HG02798 (cell line): ENCODE results near the gene TRIL.

Experiments used
- ATAC-seq: cut with Tn5 transposase; IDR thresholded peaks from one replicate; pipeline ENCODE4 v1.9.1; 2021; ENCODE audit warnings: mild to moderate bottlenecking; ENCODE audit not compliant: unreplicated experiment, poor library complexity

The TRIL gene

DNA sequence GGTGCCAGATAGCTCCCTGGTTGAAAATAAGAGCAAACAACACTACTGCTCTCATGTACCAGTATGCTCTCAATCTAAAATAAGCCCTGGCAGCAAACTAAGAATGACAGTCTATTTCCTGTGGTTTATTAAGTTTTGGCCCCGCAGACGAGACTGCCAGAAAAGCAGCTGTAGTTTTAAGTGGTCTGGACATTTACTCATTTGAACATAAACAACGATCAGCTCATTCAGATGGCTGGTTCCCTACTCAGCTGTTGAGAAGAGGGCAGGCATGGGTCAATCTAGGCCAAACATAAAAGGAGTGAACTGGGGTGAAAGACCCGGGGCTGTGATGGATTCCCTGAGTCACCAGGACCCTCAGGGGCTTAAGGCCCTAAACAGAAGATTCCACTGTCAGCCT lies 4.5 kb downstream of the TRIL start:
- ATAC-seq: no peak

DNA sequence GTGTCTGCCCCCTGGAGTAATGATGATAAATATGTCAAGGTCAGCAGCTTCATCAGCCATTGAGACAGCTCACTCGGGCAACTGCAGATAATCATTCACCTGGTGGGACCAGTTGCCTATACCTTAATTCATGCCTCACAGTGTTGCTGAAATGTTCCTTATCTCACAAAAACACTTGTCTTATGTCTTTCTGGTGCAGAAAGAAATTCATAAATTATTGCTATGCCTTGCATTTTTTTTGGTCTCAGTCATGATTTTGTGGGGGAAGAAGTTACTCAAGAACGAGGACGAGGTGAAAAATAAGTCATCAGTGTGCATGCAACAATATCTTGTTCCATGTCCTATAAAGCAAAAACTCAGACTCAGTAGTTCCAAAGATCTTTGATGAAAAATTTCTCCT lies 16.0 kb downstream of the TRIL start:
- ATAC-seq: no peak

DNA sequence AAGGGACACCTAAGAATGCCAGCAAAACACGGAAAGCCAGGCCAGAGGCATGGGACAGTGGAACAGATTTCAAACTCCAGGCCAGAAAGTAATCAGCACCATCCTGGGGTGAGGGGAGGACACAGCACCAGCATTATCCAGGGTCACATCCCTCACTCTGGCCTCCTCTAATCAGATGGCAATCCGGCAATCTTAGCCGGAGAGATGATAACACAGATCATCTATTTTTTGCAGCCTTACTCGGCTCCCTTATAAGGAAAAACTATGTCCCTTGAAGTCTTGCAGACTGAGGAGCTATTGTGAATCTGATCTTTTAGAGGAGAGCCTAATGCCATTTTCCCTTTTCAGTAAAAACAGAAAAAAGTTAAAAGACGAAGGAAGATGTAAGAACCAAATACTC lies 16.5 kb downstream of the TRIL start:
- ATAC-seq: no peak

DNA sequence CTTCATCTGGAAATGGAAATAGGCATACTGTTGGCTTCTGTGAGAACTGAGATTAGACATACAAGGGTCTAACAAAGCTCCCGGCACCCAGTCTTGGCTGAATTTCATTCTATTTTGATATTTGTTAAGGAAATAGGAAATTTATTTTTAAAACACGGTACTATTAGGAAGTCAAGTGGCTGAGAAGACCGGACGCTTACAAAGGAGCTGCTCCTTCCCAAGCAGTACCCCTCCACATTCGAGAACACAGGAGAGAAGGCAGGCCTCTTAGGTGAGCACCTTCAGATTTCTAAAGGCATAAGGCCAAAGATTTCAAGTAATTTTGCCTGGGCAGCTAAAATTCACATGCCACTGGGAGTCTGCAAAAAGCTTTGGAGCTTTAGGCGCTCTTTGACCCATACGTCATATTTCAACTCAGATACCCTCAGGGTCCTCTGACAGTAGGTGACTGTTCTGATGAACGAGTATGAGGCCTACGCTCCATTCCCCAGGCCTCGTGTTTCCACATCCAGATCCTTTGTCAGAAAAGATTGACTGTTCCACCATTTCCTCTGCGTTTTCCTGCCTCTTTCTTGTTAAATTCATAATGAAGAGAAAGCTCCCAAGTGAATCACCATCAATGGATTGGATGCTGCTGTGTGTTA lies 17.3 kb downstream of the TRIL start:
- ATAC-seq: no peak

DNA sequence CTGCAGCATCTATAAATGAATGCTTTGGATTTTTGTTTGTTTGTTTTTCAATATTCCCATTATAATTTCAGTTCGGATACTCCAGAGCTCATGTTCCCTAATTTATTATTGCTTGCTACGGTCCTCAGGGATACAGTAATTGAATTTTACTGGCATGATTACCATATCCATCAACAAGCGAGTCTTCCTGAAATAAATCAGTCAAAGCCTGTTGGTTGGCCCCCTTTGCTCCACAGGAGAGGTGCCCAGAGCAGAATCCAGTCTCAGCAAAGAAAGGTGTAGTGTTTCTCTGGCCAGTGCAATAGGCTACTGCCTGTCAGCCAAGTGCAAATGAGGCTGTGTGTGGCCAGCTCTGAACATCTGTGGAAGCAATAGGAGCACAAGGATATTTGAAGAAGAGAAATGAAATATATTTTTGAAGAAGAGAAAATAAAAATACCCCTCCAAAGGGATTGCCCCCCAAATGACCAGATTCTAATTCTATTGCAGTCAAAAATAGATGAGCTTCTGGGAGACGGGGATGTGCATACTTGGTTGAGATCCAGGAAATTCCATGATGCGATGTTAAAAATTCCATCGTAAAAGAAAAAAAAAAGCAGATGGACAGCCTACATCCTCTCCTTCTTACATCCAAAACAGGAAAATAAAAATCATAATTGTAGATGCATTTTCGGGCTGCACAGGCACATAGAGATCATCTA lies 18.1 kb downstream of the TRIL start:
- no peak for ATAC-seq

DNA sequence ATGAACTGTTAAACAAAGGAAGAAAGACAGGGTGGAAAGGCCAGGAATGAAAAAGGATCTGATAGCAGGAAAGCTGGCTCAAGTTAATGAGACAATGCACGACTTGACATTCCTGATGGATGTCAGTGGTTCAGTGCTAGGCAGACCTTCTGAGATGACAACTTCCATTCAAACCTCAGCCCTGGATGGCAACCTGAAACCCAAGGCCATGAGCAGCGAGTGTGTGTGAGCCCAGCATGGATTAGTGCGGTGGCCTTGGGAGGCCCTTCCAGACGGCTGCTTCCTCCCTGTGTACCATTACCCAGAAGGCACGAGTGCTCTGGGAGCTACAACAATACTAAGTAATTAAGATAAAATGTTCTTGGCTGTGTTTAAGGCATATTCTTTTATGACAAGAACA lies 18.8 kb downstream of the TRIL start:
- no peak for ATAC-seq

DNA sequence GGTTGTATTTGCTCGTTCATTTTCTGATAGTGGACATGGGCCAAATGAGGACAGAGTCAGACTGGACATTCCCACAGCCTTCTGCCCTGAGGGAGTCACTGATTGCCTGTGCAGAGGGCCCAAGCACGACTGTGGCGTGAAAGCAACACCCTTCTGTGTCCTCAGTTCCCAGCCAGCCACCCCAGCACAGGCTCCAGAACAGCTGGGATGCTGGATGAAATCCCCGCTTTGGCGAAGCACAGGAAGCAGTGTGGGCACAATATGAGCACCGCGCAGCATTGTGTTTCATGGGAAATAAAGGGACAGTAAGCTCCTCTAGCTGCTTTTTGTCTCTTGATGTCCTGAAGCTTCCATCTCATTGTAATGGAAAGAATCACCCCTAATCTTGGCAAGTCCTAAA lies 20.5 kb downstream of the TRIL start:
- ATAC-seq: no peak

DNA sequence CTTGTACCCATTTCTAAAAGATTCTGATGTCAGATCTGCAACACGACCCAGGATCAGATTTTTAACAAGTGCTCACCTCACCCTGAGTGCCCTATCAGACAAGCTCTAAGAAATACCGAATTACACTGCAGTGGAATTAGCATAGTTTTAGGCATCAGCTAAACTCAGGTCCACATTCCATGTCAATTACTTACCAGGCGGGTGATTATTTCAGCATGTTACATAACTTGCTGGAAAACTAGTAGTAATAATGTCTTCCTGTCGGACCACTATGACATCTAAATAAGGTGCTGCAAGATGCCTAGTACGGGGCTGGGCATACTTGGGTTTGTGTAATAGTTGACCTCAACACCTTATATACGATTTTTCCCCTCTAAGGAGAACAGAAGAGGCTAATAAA lies 21.0 kb downstream of the TRIL start:
- ATAC-seq: no peak

DNA sequence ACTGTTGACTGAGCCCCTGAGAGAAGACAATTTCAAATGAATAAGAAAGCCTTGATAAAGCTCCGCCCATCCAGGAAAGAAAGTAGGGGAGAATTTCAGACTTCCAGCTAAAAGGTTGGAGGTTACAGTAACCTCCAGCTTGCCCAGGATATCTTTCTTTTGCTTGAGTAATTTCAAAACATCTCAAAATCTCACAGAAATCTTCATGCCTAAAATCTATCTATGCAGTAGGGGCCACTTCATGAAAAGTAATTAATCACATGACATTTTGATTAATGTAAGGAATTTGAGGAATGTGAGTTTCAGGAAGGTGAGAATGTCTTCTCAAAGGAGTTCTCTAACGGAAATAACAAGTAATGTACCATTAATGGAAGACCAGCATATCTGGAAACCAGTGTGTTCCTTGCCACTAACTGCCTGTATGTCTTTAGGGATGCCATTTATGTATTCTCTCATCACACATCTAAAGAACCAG lies 24.2 kb downstream of the TRIL start:
- ATAC-seq: no peak

DNA sequence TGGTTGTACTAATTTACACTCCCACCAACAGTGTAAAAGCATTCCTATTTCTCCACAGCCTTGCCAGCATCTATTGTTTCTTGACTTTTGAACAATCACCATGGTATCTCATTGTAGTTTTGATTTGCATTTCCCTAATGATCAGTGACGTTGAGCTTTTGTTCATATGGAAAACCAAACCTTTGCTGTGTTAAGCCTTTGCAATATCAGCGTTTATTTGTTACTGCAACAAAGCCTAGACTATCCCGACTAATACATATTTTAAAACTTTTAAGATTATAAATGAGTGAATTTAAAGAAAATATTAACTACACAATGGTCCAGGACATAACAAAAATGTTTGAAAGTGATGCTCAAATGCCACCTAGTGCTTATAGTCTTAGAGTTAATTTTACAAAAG lies 26.6 kb downstream of the TRIL start:
- no peak for ATAC-seq

DNA sequence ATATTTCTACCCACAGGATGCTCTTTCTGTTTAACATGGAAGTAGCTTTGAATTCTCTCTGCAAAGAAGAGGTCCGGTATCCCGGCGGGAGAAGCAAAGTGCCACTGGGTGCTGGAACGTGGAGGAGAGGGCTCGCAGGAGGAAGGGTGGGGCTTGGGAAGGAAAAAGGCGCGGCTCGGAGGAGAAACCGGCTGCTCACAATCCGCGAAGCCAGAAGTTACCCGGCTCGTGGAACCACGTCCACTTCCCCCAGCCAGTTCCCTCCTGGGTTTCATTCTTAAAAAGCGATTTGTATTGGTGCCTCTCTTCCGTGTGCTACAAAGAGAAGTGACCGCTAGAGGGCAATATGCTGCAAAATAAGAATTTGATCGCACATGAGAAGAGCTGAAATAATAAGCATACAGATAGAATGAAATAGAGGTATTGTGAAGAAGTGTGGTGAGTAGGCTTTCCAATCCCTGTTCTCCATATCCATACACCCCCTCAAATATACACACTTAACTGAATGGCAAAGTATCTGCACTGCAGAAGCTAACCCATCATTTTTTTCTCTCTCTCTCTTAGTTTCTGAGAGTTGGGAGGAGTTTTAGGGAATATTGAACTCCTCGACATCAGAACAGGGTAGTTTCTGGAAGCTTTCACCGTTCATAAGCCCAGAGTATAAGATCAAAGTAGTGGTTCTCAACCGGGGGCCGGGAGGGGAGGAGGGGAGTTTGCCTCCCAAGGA lies 31.1 kb downstream of the TRIL start:
- ATAC-seq: peak; percentile 90

DNA sequence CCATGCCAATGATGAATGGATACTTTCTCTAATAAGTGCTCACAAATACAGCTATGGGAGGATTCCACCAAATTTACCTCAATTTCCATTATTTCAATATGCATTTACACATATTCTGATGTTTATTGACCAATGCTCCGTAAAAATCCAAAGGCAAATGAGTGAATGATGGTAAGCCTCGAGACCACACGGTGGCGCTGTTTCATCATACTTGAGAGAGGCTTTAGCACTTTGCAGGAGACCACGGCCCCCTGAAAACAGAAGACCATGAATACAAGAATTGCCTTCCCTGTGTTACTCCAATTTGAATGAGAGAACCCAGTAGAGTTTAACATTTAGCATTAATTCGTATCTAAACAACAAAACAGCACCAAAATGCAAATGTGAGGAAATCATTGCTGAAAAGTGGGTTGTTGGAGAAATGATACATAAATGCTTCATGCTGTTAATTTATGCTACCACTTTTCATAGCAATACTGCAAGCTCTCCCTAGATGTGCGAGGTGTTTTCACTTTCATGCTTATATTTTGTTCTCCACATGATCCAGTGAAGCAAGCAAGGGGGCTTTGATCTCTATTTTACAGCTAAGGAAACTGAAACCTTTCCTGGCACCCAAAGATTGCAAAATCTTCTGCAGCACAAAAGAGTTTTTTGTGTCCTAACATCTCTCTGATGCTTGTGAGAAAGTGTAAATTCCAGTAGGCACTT lies 35.4 kb downstream of the TRIL start:
- peak; percentile 54 for ATAC-seq

DNA sequence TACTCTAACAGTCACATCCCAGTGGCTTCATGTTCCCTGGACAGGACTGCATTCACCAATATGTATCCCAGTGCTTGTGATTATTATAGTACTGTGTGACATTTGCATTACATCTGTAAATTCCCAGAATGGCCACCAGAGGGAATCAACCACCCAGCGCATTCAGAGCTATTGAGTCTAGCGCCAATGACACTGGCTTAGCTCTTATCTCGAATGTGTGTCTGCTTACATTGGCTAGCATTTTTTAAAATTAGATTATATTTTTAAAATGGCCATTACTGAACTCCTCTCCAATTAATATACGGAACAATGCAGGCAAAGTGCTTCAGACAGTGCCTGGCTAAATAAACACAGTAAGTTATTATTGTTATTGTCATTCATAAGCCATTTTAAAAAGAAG lies 36.3 kb downstream of the TRIL start:
- peak; percentile 82 for ATAC-seq

DNA sequence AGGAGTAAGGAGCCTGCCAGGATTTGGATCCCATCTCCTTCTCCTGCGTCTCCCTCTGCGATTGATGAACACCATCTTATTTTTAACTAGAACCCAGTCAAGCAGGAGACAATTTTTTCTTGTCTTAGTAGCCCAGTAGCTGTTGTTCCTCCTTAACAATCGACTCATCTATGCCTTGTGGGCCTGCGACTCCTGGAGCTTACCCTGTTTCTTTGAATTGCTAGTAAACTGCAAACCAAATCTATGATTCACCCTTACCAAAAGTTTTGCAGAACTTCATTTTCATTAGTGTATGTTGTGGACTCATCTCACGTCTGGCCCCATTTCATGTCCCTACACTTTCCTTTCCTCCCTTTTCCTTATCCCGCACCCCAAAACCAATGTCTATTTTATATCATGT lies 37.7 kb downstream of the TRIL start:
- no peak for ATAC-seq

DNA sequence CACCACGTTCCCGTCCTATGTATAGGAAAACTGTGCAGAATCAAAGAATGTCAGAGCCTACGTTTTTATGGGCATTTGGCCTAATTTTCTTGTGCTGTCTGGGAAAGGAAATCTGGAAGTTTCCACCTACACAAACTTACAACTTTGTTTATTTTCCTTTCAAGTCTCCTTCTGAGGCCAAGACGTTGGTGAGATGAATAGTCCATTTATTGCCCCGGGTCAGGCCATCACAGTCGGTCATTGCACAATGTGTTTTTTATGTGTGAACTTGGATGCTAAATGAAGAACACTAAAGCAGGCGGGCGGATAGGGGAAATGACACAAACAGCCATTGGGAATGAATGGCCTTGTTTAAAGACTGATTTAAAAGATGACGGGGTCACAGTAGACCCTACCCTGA lies 38.6 kb downstream of the TRIL start:
- ATAC-seq: no peak

DNA sequence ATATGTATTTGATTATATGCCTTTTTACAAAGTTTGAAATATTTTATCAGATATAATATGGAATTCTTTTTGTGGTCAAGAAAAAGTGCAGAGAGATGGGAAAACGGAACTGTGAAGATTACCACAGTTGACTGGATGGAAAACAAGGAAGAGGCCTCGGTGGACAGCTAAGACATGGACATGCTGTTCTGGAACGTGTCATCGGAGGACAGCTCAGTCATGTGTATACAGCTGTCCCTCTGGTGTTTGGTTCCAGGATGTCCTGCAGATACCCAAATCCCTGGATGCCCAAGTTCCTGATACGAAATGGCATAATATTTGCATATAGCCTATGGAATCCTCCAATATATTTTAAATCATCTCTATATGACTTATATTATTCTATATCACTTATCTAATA lies 49.4 kb downstream of the TRIL start:
- no peak for ATAC-seq

DNA sequence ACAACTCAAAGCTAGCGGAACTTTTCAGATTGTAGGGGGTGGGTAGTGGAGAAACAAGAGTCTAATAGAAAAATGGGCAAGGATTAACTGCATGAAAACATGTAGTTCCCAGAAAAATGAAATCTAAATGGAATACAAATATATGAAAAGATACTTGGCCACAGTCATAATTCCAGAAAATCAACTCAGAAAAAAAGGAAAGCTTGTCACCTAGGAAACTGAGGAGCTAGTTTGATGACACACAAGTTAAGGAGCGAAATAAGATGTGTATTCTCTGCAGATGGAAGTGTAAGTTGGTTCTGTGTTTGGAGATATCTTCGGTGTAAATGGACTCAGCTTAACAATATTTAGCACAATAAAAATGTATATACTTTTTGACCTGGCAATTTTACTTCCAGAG lies 52.7 kb downstream of the TRIL start:
- ATAC-seq: no peak

DNA sequence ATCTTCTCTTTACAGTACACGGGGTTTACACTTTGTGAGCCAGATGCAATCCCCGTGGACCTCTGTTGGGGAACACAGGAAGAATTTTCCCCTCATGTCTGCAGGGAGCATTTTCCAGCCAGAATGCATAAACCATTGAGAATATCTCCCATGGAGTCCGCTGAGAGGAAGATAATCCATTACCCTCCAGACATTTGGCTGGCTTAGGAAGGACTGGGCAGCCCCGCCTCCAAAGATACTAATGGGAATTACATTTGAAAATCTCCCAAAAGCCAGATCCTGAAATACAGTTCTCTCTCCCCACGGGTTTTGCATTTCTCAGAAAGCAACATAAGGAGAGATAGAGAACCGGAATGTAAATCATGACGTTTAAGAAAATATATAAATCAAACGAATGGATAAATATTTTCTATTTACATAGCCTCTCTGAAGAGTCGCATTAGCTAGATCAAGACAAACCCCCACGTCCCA lies 53.5 kb downstream of the TRIL start:
- ATAC-seq: no peak

DNA sequence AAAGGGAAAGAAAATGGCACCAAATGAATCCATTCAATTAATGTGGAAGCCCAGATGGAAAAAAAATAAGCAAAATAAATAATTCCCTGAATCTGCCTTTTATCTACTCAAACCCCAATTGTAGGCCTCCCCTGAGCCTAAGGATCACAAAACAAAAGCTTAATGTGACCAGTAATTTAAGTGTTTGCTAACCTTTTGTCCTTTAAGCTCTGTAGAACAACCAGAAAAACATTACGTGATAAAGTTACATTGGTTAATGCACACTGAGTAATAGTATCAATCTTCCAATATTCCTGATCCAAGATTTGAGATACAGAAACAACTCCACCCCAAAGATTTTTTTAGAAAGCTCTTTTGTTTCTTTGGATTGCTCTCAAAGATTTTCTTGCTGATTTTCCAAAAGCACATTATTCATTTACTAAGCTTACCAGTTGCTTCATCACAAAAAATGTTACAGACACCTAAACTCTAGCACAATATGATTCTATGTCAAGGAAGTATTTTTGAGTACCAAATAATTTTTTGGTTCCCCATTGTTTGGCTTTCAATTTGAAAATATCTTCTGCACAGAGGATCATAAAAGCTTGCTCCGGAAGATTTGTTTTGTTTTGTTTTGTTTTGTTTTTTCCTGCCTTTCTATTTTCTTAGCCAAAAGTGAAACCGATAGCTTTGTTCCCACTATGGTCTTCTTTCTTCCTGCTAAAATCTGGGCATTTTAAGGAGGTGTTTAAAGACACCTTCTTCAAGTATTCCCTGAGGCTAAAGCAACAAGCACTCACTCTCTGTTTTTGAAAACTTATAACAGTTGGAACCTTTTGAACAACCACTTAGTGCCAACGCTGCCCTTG lies 54.2 kb downstream of the TRIL start:
- ATAC-seq: no peak
